Heart right ventricle (tissue), 16 donors: ENCODE data around the gene DNAJC11. TPM values are rescaled to one million over a fixed set of nuclear protein-coding genes. Genes with fewer than 3 reads are reported as not detected.
A peak's percentile ranks its signal among the peaks of the same experiment; 100 is the strongest.
"Not testable (repeated sequence)": the region's sequence is repeated elsewhere in the genome, so short reads cannot be mapped to it uniquely, and the experiment has no call there.

Experiments
- ATAC-seq, 8 donors: fragments of 200-7000 bp; cut with Tn5 transposase; one replicate each; pipeline ENCODE4 v1.9.1; 2020; ENCODE audit warnings: mild to moderate bottlenecking in 8 of 8, moderate library complexity in 8 of 8, moderate number of reproducible peaks in 1 of 8
- DNase-seq, 2 donors: peaks; one replicate each; pipeline ENCODE4 v3.0.0-alpha.2; 2020
- H3K27ac ChIP-seq, 10 donors: fragments of 200-600 bp; sonication (generic) in 2 of 10; one replicate each; pipeline versions ENCODE4 v1.5.0 to v1.8.0; 2020 to 2022; ENCODE audit warnings: mild to moderate bottlenecking in 3 of 10
- H3K27me3 ChIP-seq, 7 donors: fragments of 200-600 bp; one replicate each; pipeline ENCODE4 v1.8.0; 2021 to 2022; ENCODE audit warnings: mild to moderate bottlenecking in 2 of 7
- H3K36me3 ChIP-seq, 9 donors: fragments of 200-600 bp; sonication (generic) in 1 of 9; one replicate each; pipeline versions ENCODE4 v1.5.0 to v1.8.0; 2020 to 2022; ENCODE audit warnings: mild to moderate bottlenecking in 2 of 9
- H3K4me1 ChIP-seq, 9 donors: fragments of 200-600 bp; sonication (generic) in 1 of 9; one replicate each; pipeline versions ENCODE4 v1.5.0 to v1.8.0; 2020 to 2022; ENCODE audit warnings: mild to moderate bottlenecking in 4 of 9
- H3K4me3 ChIP-seq, 10 donors: fragments of 200-600 bp; sonication (generic) in 2 of 10; one replicate each; pipeline versions ENCODE4 v1.5.0 to v1.8.0; 2020 to 2022; ENCODE audit warnings: mild to moderate bottlenecking in 7 of 10, moderate library complexity in 2 of 10
- H3K9me3 ChIP-seq, 11 donors: fragments of 200-600 bp in 10 of 11; sonication (generic) in 2 of 11; one replicate each; pipeline versions ENCODE4 v1.5.0 to v1.8.0; 2013 to 2022; ENCODE audit warnings: mild to moderate bottlenecking in 2 of 11, control low read depth in 1 of 11, moderate library complexity in 1 of 11
- CTCF ChIP-seq, 9 donors: fragments of 200-600 bp; sonication (generic) in 2 of 9; IDR thresholded peaks; one replicate each; pipeline versions ENCODE4 v1.5.0 to v1.8.0; 2021 to 2022; ENCODE audit warnings: antibody characterized with exemption in 9 of 9, mild to moderate bottlenecking in 5 of 9, moderate library complexity in 1 of 9
- WGBS, 2 donors: extraction: QIAGEN DNeasy Blood & Tissue Kit; methylation state at CpG; one replicate each; pipeline ENCODE4 v1.1.7; 2013; ENCODE audit warnings: inconsistent platforms in 1 of 2; 5-methylcytosine and 5-hydroxymethylcytosine counted together
- intact Hi-C, 10 donors: fragments of 100-400 bp; cut with DNase I; formaldehyde crosslinking; loops; one replicate each; pipeline versions ENCODE4 v1.11.1 to v1.14.2; 2022
- polyA plus RNA-seq, 2 donors: library from polyadenylated mRNA; stranded (reverse); fragments of 200-250 nt; gene quantifications; one replicate each; pipeline ENCODE4 v1.2.3, GENCODE V29; 2013
- total RNA-seq, 10 donors: library from RNA; stranded (reverse); fragmentation: NEBNext Ultra II Directional in 3 of 10; extraction: Animal tissue kit (Norgen Biotek cat#: 25700) in 3 of 10; gene quantifications; one replicate each; pipeline versions ENCODE4 v1.2.1 to v1.2.4, GENCODE V29; 2021 to 2023
- donor health status: Arrhythmogenic right ventricular cardiomyopathy.
- donor health status: ischemic (EF 13 %, LVEDD 7.1; RV severe dilation, severe dysfunction).
- donor health status: healthy with polysubstance abuse.
- donor health status: DM: no; HTN: yes; CAD: no.
- donor health status: DM: no; HTN: no; CAD: no.
- donor health status: ischemic (EF 25% LVEDD 6.9; RV normal size, moderate dysfunction).
- donor health status: ischemic (EF 25% LVEDD 5.7; RV mildly dilated, moderate dysfunction).
- donor health status: healthy.
- donor health status: DM: yes; HTN: yes; CAD: no.
- donor health status: Ischemic cardiomyopathy.
- donor health status: ischemic (EF 35%, LVEDD 5.7; RV mildly dilated, moderate dysfunction).
- donor health status: nonischemic (EF 11% LVEDD 7.7; RV severe dilation, severe dysfunction).
- donor health status: DM: yes; HTN: yes; CAD: no.
- donor health status: PGD.
- donor health status: ischemic (EF 29% LVEDD 5.4; RV normal size, mild dysfunction).
- donor health status: nonischemic (EF 23%, LVEDD 6.1; RV moderate dilation, normal function).

Gene DNAJC11
- total and polyA plus RNA-seq, 12 donors, result 31.2 to 80.6 (median 71.9) TPM

- DNase-seq (peak; percentile 38 to 60), ATAC-seq (peak in 6 of 8 donors; percentile 0 to 33 (median 19))
- no peak for TF ChIP-seq CTCF (IDR thresholded peaks at IDR 0.05)
- intact Hi-C loops, result loop anchor here in 3 of 10 donors (1.0 to 10.0 kb wide), 4 partner anchors 21 to 50 kb away; partner anchors contain the start of genes NOL9 (in 3 of the 3) and TAS1R1 (in 1 of the 3)
- 0 to 1% methylated on average over 95 to 103 of the region's 103 CpGs for WGBS, 2 donors
- Histone ChIP-seq H3K4me1 (peaks cover 24 to 74% (median 59%) of the 10 kb centered on the region in 9 donors), H3K4me3 (peak overlapping the region; percentile 68 to 96 (median 86)), H3K9me3 (no peaks in the 10 kb centered on the region), H3K36me3 (peaks cover 0 to 28% (median 18%) of the 10 kb centered on the region in 9 donors), H3K27ac (peak overlapping the region; percentile 96 to 100 (median 99)), H3K27me3 (no peaks in the 10 kb centered on the region)
Observed at GRCh38 chr1:6601923-6602668, 99.5 kb downstream of the DNAJC11 start.

- H3K27ac ChIP-seq, result peak overlapping the region; percentile 96 to 100 (median 99)
- H3K27me3 ChIP-seq, result no peaks in the 10 kb centered on the region
- intact Hi-C loops, result loop anchor here in 3 of 10 donors (1.0 to 10.0 kb wide), 4 partner anchors 20 to 49 kb away; partner anchors contain the start of genes NOL9 (in 3 of the 3) and TAS1R1 (in 1 of the 3)
- TF ChIP-seq CTCF (IDR thresholded peaks at IDR 0.05), result no peak
- peak; percentile 60 to 80 for DNase-seq
- H3K9me3 ChIP-seq, result no peaks in the 10 kb centered on the region
- peaks cover 25 to 80% (median 67%) of the 10 kb centered on the region in 9 donors for H3K4me1 ChIP-seq
- H3K36me3 ChIP-seq, result peaks cover 0 to 36% (median 26%) of the 10 kb centered on the region in 9 donors
- H3K4me3 ChIP-seq, result peak overlapping the region; percentile 68 to 96 (median 86)
- peak; percentile 9 to 52 (median 30) for ATAC-seq
- WGBS, 2 donors, result 0 to 1% methylated on average over 40 of the region's 40 CpGs
Observed at GRCh38 chr1:6601049-6601922, 100.3 kb downstream of the DNAJC11 start.

GRCh38 chr1:6600410-6601048 is 101.1 kb downstream of the DNAJC11 start:
- intact Hi-C loops, result loop anchor here in 3 of 10 donors (1.0 to 10.0 kb wide), 4 partner anchors 20 to 48 kb away; partner anchors contain the start of genes NOL9 (in 3 of the 3) and TAS1R1 (in 1 of the 3)
- H3K4me1 ChIP-seq, result peaks cover 25 to 80% (median 73%) of the 10 kb centered on the region in 9 donors
- DNase-seq, result no peak

GRCh38 chr1:6599991-6600390 is 101.6 kb downstream of the DNAJC11 start:
- Histone ChIP-seq H3K4me1 (peaks cover 25 to 76% (median 68%) of the 10 kb centered on the region in 9 donors), H3K4me3 (peak overlapping the region; percentile 68 to 96 (median 86)), H3K36me3 (peaks cover 0 to 49% (median 37%) of the 10 kb centered on the region in 9 donors), H3K27ac (peak overlapping the region in 9 of 10 donors; percentile 96 to 100 (median 99))
- not testable (repeated sequence) for H3K27me3 ChIP-seq, ATAC-seq, H3K9me3 ChIP-seq, DNase-seq
- 57 to 63% methylated on average over 8 of the region's 8 CpGs for WGBS, 2 donors
- intact Hi-C loops, result loop anchor here in 2 of 10 donors (2.0 to 10.0 kb wide), 3 partner anchors 19 to 48 kb away; partner anchors contain the start of genes NOL9 (in 2 of the 2) and TAS1R1 (in 1 of the 2)

More at GRCh38 chr1:6600410-6601048, 101.1 kb downstream of the DNAJC11 start:
- peak in 5 of 8 donors; percentile 1 to 39 (median 22) for ATAC-seq
- peak overlapping the region; percentile 68 to 96 (median 86) for H3K4me3 ChIP-seq
- no peaks in the 10 kb centered on the region for H3K9me3 ChIP-seq
- H3K27ac ChIP-seq, result peak overlapping the region; percentile 96 to 100 (median 99)
- TF ChIP-seq CTCF (IDR thresholded peaks at IDR 0.05), result no peak
- H3K27me3 ChIP-seq, result no peaks in the 10 kb centered on the region
- H3K36me3 ChIP-seq, result peaks cover 0 to 44% (median 32%) of the 10 kb centered on the region in 9 donors
- WGBS, 2 donors, result 16 to 18% methylated on average over 10 of the region's 10 CpGs
